Fibroblast of lung (primary cell): Measurements from ENCODE around the gene MOB1A. TPM values are rescaled to one million over a fixed set of nuclear protein-coding genes. Genes with fewer than 3 reads are reported as not detected.
"Not testable (repeated sequence)": the region's sequence is repeated elsewhere in the genome, so short reads cannot be mapped to it uniquely, and the experiment has no call there.

Experiments
- DNase-seq, 2 donors: peaks; one replicate each; pipeline versions ENCODE4 v3.0.0 to v3.0.0-alpha.2; 2010; ENCODE audit warnings: low read depth in 2 of 2
- H2AFZ ChIP-seq: 2 replicates; pipeline ENCODE4 v1.5.1; 2012; ENCODE audit warnings: low read length, control low read depth, inconsistent platforms
- H3K27ac ChIP-seq: 2 replicates; pipeline ENCODE4 v1.5.1; 2011; ENCODE audit warnings: low read length, control low read depth; ENCODE audit not compliant: insufficient read depth
- H3K27me3 ChIP-seq: 2 replicates; pipeline ENCODE4 v1.5.1; 2011; ENCODE audit warnings: mild to moderate bottlenecking, low read length; ENCODE audit not compliant: control insufficient read depth, insufficient read depth
- H3K36me3 ChIP-seq: 2 replicates; pipeline ENCODE4 v1.5.1; 2011; ENCODE audit warnings: low read length; ENCODE audit not compliant: control insufficient read depth, insufficient read depth
- H3K4me1 ChIP-seq: 2 replicates; pipeline ENCODE4 v1.5.1; 2011; ENCODE audit warnings: low read length; ENCODE audit not compliant: control insufficient read depth, insufficient read depth; ENCODE audit errors: extremely low read depth
- H3K4me2 ChIP-seq: 2 replicates; pipeline ENCODE4 v1.5.1; 2011; ENCODE audit warnings: low read length, control low read depth; ENCODE audit not compliant: insufficient read depth; ENCODE audit errors: extremely low read depth
- H3K4me3 ChIP-seq, 4 experiments: fragments of 200-600 bp in 1 of 4; sonication (generic) in 1 of 4; replicated peaks in 1 of 4; 2 replicates each; pipeline ENCODE4 v1.5.1; 2011 to 2016; ENCODE audit warnings: low read length in 4 of 4, low read depth in 3 of 4, mild to moderate bottlenecking in 3 of 4, control low read depth in 2 of 4, inconsistent platforms in 1 of 4, mixed read lengths in 1 of 4; ENCODE audit not compliant: insufficient read depth in 1 of 4; ENCODE audit errors: control extremely low read depth in 1 of 4
- H3K79me2 ChIP-seq: 2 replicates; pipeline ENCODE4 v1.5.1; 2012; ENCODE audit warnings: mild to moderate bottlenecking, low read length, inconsistent platforms; ENCODE audit not compliant: control insufficient read depth, insufficient read depth
- H3K9ac ChIP-seq: 2 replicates; pipeline ENCODE4 v1.5.1; 2011; ENCODE audit warnings: mild to moderate bottlenecking, low read length, control low read depth; ENCODE audit not compliant: insufficient read depth
- H3K9me3 ChIP-seq: 2 replicates; pipeline ENCODE4 v1.5.1; 2012; ENCODE audit warnings: low read depth, low read length; ENCODE audit not compliant: control insufficient read depth, insufficient read depth
- H4K20me1 ChIP-seq: 2 replicates; pipeline ENCODE4 v1.5.1; 2011; ENCODE audit warnings: low read length; ENCODE audit not compliant: control insufficient read depth, insufficient read depth; ENCODE audit errors: extremely low read depth
- CTCF ChIP-seq, 2 donors: IDR thresholded peaks in 1 of 2; conservative IDR thresholded peaks in 1 of 2; 1 replicate in 1 of 2; 2 replicates in 1 of 2; pipeline ENCODE4 v1.5.1; 2011 to 2012; ENCODE audit warnings: low read length in 2 of 2, control low read depth in 1 of 2, inconsistent platforms in 1 of 2, low read depth in 1 of 2, mild to moderate bottlenecking in 1 of 2
- EZH2 ChIP-seq: IDR thresholded peaks from 2 replicates; pipeline ENCODE4 v1.5.1; 2012; ENCODE audit warnings: low read length, control low read depth, mild to moderate bottlenecking; ENCODE audit errors: missing control alignments
- polyA plus RNA-seq, 2 donors: library from polyadenylated mRNA; depleted of rRNA in 1 of 2; stranded (reverse) in 1 of 2; unstranded in 1 of 2; fragments of >200 nt; gene quantifications; 2 replicates each; pipeline ENCODE4 v1.2.1, GENCODE V29; 2011 to 2012; ENCODE audit warnings: missing spikeins in 1 of 2
- total RNA-seq: library from RNA; depleted of rRNA; stranded (reverse); fragments of >200 nt; gene quantifications from 2 replicates; pipeline ENCODE4 v1.2.1, GENCODE V29; 2014

The MOB1A gene
- total and polyA plus RNA-seq, 2 donors (not counting 1 experiment from before 2014, with no cell fraction given): 80.3 to 87.4 TPM

DNA sequence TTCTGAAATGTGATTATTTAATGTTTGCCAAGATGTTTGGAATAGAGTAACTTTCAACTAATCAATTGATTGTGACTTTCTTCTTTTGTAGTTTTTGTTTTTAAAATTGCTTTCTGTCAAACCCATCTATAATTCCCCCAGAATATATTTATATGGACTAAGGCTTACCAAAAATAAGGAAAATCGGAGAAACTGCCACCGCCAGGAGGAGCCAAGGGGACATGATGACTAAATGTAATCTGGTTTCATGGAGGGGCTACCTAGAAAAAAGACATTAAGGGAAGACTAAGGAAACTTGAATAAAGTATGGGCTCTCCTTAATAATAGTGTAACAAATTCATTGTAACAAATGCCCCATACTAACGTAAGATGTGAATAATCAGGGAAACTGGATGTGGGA lies 50.5 kb downstream of the MOB1A start:
- H2AFZ ChIP-seq: no peak overlapping the region
- H4K20me1 ChIP-seq: no peaks in the 10 kb centered on the region
- H3K4me3 ChIP-seq: no peak overlapping the region
- no peaks in the 10 kb centered on the region for H3K27me3 ChIP-seq
- no peaks in the 10 kb centered on the region for H3K4me1 ChIP-seq
- H3K9ac ChIP-seq: no peak overlapping the region
- no peak overlapping the region for H3K27ac ChIP-seq
- no peaks in the 10 kb centered on the region for H3K79me2 ChIP-seq
- H3K9me3 ChIP-seq: no peaks in the 10 kb centered on the region
- no peaks in the 10 kb centered on the region for H3K36me3 ChIP-seq
- no peak overlapping the region for H3K4me2 ChIP-seq
- TF ChIP-seq EZH2 (no peak), CTCF (conservative IDR thresholded peaks at IDR 0.05 in 1 of 2, IDR thresholded peaks at IDR 0.05 in 1 of 2; ENCODE audit: low read depth in 1 of 2, low read length in 2 of 2) (peak in 1 of 2 donors; percentile 39)
- DNase-seq: peak in 1 of 2 donors; percentile 29

DNA sequence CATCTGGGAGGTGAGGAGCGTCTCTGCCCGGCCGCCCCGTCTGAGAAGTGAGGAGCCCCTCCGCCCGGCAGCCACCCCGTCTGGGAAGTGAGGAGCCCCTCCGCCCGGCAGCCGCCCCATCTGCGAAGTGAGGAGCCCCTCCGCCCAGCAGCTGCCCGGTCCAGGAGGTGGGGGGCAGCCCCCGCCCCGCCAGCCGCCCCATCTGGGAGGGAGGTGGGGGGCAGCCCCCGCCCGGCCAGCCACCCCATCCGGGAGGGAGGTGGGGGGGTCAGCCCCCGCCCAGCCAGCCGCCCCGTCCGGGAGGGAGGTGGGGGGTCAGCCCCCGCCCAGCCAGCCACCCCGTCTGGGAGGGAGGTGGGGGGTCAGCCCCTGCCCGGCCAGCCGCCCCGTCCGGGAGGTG lies 54.7 kb downstream of the MOB1A start:
- not testable (repeated sequence) for H3K9me3 ChIP-seq, H3K36me3 ChIP-seq, DNase-seq, H2AFZ ChIP-seq, H3K4me2 ChIP-seq, H3K79me2 ChIP-seq, H3K27ac ChIP-seq, H3K9ac ChIP-seq, H4K20me1 ChIP-seq, H3K27me3 ChIP-seq, H3K4me1 ChIP-seq, H3K4me3 ChIP-seq

DNA sequence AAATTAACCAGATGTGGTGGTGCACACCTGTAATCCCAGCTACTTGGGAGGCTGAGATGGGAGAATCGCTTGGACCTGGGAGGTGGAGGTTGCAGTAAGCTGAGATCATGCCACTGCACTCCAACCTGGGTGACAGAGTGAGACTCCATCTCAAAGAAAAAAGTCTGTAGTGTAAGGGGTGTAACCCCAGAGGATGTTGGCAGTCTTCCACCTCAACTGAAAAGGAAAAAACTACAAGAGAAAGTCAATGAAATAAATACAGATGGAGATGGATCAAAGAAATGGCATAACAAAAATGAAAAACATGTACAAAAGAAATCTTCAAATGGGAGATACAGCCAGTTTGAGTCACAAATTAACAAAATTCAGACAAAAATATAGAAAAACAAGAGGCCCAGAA lies 56.8 kb downstream of the MOB1A start:
- not testable (repeated sequence) for H3K79me2 ChIP-seq, H3K4me3 ChIP-seq, H3K9ac ChIP-seq, H4K20me1 ChIP-seq, H3K4me1 ChIP-seq, H3K9me3 ChIP-seq, H3K27ac ChIP-seq, H2AFZ ChIP-seq, DNase-seq, H3K27me3 ChIP-seq, H3K4me2 ChIP-seq, H3K36me3 ChIP-seq

DNA sequence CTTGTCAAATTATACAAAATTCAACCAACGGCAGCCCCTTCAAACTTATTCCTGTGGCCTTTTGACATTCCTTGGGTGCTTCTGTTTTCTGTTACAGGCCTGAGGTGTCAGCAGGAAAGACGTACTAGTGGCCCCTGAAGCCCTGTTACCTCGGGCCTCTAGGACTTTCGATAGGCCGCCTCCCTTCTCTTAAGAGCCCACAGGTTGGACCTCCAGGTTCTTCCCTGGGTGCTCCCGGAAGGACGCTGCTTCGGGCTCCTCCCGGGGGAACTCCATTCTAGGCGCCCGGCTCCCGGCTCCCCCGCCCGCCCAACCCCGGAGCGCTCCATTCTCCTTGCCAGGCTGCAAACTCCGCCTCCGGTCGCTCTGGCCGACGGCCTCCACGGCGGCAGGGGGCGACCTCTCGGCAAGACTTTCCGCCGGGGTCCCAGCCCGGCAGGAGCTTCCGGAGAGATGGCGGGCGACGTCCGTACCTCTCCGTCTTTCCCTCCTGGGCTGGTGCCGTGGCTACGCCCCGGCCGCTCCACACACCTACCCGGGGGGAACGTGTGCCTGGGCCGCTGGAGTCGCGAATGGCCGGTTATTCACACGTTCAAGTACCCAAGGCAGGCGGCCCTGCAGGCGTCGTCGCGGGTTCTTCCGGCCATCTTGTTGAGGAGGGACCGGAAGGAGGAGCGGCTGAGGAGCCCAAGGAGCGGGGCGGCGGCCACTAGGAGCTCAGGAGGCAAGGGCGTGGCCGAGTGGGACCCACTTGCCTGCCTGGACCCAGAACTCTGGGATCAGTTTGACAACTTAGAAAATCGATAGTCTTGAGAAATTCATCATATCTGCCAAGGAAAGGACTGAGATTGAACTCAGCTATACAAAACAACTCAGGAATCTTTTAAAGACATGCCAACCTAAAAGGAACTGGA lies 58.5 kb downstream of the MOB1A start:
- TF ChIP-seq EZH2 (no peak), CTCF (conservative IDR thresholded peaks at IDR 0.05 in 1 of 2, IDR thresholded peaks at IDR 0.05 in 1 of 2; ENCODE audit: low read depth in 1 of 2, low read length in 2 of 2) (peak; percentile 19 to 36)
- H4K20me1 ChIP-seq: no peaks in the 10 kb centered on the region
- no peaks in the 10 kb centered on the region for H3K27me3 ChIP-seq
- no peaks in the 10 kb centered on the region for H3K9me3 ChIP-seq
- peak overlapping the region; percentile 62 to 78 (median 71) for H3K4me3 ChIP-seq
- H3K4me1 ChIP-seq: no peaks in the 10 kb centered on the region
- no peaks in the 10 kb centered on the region for H3K79me2 ChIP-seq
- H3K27ac ChIP-seq: peak overlapping the region; percentile 88
- peak; percentile 84 to 89 for DNase-seq
- no peaks in the 10 kb centered on the region for H3K36me3 ChIP-seq
- peak overlapping the region; percentile 92 for H2AFZ ChIP-seq
- H3K9ac ChIP-seq: peak overlapping the region; percentile 85
- peak overlapping the region; percentile 83 for H3K4me2 ChIP-seq
